ENCODE measurements around the gene COLEC12.

The COLEC12 gene

DNA sequence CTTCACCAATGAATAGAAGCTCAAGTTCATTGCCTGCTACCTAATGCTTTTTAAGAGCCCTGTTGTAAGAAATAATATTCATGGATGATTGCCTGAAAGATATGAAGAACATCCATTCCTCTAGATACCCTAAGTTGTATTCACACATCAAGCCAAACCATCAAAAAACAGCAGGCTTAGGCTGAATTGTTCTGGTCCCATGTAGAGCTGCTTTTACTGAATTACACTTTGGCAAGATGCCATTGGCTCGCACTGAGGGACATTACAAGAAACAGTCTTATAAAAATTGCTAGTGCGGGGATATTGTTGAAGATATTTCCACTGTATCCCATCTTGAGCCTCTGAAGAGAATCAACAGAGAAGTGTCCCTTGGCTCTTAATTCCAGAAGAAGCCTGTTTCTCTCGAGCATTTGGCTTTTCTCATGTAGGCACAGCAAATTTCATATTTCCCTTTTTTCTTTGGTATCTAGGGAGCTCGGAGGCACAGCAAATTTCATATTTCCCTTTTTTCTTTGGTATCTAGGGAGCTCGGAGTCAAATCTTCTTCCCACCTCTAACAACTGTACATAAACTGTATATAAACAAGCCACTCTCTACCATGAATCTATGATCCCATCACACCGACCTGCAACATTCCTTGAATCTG is 107.5 kb downstream of the COLEC12 start:
- no peak for DNase-seq (ENCODE audit: extremely low read depth in 1 of 2, low read depth in 1 of 2)

GRCh38 chr18:390741-391478 is 109.6 kb downstream of the COLEC12 start:
- no peak for DNase-seq (ENCODE audit: extremely low read depth in 1 of 2, low read depth in 1 of 2)

DNA sequence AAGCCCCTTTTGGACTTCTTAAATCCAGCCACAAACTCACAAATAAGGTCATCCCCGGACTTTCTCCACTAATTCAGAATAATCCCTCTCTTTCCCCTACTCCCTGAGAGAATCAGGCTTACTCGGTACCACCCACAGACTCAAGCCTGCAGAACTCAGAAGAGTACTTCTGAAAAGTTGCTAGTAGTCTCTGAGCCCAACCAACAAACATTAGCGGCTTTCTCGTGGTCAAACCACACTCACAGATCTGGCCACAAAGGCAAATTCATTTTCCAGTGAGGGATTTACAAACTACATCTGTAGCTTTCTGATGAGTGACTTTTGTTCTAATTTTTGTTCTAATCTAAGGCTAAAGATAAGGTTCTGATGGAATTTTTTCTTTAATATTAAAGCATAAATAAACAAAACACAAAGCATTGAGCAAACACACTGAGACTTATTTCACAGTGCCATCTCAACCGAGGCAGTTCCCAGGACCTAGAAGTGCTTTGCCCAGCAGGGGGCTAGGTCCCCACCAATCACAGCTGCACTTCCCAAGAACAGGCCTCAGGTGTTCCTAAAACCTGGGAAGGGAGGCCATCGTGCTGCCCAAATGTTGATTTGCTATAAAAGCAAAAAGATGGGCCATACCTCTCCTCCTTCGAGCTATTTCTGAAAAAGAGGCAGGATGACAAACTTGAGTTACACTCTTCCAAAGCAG is 110.7 kb downstream of the COLEC12 start:
- no peak for DNase-seq (ENCODE audit: extremely low read depth in 1 of 2, low read depth in 1 of 2)

DNA sequence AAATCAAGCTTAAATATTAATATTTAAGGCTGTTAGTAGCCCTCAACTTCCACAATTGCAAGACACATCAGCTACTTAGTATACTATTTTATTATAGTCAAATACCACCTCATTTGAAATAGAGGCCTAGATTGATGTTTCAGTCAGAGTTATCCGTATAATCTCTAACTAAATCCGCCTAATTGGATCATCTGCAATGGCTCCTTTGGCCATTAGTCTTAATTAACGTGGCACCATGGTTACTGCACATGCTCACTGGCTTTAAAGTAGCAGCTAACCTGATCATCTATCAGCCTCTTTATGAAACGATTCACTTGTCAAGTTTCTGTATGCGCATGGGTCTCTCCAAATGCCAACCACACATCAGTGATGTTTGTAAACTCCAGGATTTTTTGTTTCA is 112.3 kb downstream of the COLEC12 start:
- DNase-seq (ENCODE audit: extremely low read depth in 1 of 2, low read depth in 1 of 2), result no peak

DNA sequence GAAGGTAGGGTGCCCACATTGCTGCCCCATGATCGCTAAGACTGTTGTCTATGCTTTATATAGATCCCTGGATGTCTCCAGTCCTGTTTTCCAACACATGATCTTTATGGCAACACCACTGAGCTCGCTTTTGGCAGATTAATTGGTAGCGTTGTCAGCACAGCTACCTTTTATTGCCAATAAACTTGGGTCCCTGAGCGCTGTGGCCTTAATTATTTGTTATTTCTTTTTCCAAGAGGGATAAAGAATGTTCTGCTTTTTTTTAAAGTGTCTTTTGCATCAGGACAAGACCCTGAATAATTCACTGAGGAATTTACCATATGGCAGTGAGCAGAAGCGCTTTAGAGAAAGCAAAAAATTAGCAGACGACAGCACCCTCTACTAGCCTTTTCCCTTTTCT is 113.5 kb downstream of the COLEC12 start:
- no peak for DNase-seq (ENCODE audit: extremely low read depth in 1 of 2, low read depth in 1 of 2)

- DNase-seq (ENCODE audit: extremely low read depth in 1 of 2, low read depth in 1 of 2), result no peak
Measured at GRCh38 chr18:384897-385296, 115.6 kb downstream of the COLEC12 start.

- DNase-seq (ENCODE audit: extremely low read depth in 1 of 2, low read depth in 1 of 2), result no peak
Measured at GRCh38 chr18:383135-383534, 117.4 kb downstream of the COLEC12 start.

- DNase-seq (ENCODE audit: extremely low read depth in 1 of 2, low read depth in 1 of 2), result no peak
Measured at GRCh38 chr18:382423-382984, 118.0 kb downstream of the COLEC12 start.

- DNase-seq (ENCODE audit: extremely low read depth in 1 of 2, low read depth in 1 of 2), result no peak
Measured at GRCh38 chr18:379681-380330, 120.7 kb downstream of the COLEC12 start.

- DNase-seq (ENCODE audit: extremely low read depth in 1 of 2, low read depth in 1 of 2), result no peak
Measured at GRCh38 chr18:378079-378478, 122.4 kb downstream of the COLEC12 start.

DNA sequence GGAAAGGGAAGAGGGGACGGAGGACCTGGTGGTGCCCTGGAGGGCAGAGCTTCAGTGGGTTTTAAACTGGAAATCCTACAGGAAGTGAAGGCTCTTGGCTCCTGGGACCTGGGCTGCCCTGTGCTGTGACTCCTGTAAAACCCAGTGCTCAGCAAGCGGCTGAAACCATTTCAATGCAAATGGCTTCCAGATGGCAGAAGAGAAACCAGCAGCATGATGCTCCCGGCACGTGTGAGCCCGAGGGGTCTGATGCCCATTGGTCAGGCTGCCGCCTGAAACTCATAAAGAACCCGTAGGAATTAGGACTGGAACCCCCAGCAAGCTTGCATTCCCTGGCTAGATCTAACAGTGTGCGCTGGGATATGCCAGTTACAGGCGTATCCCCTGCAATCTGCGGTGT is 123.4 kb downstream of the COLEC12 start:
- DNase-seq (ENCODE audit: extremely low read depth in 1 of 2, low read depth in 1 of 2), result no peak

DNA sequence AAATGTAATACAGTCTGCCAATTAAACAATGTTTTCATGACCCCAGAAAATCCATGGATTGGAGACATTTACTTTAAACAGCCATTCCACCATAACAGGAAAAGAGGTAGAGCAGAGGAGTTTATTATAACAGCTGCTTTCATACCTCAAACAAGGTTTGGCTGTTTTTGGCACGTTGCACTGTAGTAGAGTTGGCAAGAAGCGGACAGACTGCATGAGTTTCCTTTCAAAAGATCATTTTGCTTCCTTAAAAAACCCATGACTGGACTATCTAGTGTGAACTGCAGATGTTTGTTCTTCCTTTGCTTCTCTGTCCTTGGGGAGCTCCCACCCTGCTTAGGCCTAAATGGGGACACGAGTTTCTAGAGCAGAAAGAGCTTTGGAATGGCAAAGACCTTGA is 124.2 kb downstream of the COLEC12 start:
- no peak for DNase-seq (ENCODE audit: extremely low read depth in 1 of 2, low read depth in 1 of 2)

- DNase-seq (ENCODE audit: extremely low read depth in 1 of 2, low read depth in 1 of 2), result no peak
Measured at GRCh38 chr18:374721-375168, 125.8 kb downstream of the COLEC12 start.

- DNase-seq (ENCODE audit: extremely low read depth in 1 of 2, low read depth in 1 of 2), result no peak
Measured at GRCh38 chr18:373780-374179, 126.7 kb downstream of the COLEC12 start.

DNA sequence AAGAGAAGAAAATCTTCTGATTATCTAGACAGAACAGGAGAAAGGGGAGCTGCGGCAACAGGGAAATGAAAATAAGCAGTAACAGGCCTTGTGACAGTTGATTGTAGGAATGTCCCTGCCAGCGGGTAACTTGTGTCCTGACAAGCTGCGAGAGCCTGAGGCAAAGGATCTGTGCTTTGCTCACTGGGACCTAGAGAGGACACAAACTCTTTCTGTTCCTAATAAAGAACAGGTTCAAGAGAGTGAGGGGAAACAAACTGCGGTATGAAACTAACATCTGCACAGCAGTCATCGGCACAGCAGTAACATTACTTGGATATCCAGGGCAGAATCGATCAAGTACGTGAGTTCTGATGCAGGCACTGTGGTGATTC is 128.9 kb downstream of the COLEC12 start:
- no peak for DNase-seq (ENCODE audit: extremely low read depth in 1 of 2, low read depth in 1 of 2)

GRCh38 chr18:370751-371608 is 129.5 kb downstream of the COLEC12 start:
- DNase-seq (ENCODE audit: extremely low read depth in 1 of 2, low read depth in 1 of 2), result no peak

GRCh38 chr18:369224-370015 is 131.1 kb downstream of the COLEC12 start:
- no peak for DNase-seq (ENCODE audit: extremely low read depth in 1 of 2, low read depth in 1 of 2)

DNA sequence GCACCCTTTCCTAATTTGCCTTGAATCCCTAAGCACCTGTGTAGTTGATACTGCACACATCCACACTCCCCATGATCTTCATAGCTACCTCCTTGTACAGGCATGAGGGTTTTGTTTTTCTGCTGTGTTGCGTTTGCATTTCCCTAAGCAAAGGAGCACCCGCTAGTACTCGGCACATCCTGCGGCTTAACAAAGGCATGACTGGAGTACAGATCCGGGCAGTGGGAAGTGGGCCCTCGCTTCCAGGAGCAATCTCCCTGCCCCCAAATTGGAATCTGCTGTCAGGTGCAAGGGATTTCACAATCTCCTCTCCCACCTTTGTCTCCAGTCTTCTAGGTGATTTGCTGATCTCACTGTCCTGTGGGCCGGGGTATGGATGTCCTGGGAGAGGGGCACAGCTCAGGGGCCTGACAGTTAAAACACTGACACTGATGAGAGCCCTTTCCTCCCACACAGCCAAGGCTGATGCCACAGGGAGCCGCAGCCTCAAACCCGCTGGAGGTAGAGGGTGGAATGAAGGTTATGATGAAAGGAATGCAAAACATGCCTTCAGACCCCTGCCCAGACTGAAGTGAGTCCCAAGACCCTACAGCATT is 133.9 kb downstream of the COLEC12 start:
- DNase-seq (ENCODE audit: extremely low read depth in 1 of 2, low read depth in 1 of 2), result no peak

DNA sequence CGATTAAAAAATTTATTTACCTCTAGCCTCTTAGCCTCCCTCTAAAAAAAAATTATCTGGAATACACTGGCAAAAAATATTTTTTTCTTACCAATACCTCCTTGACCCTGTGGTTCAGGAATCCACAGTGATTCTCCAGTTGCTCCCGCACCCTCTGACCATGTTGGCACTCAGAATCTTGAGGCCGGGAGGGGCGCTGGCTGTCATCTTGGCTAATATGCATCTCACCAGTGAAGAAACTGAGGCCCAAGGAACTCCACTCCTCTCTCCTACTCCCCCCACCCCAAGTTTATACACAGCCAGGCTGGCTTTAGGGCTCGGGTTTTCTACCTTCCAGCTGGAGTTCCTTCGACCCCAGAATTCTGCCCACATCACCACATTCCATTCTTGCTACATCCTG is 134.8 kb downstream of the COLEC12 start:
- no peak for DNase-seq (ENCODE audit: extremely low read depth in 1 of 2, low read depth in 1 of 2)
